ENCODE measurements around the gene NFATC4.
"Not testable (repeated sequence)": the region's sequence is repeated elsewhere in the genome, so short reads cannot be mapped to it uniquely, and the experiment has no call there.

Gene NFATC4

GRCh38 chr14:24367514-24368211 is at the start of gene NFATC4:
NFATC4 (plus strand) TSS chr14:24368184; CDS start chr14:24368341, 157 bp downstream.
- no peak for DNase-seq

- no peak for DNase-seq
Observed at GRCh38 chr14:24321212-24321975, 46.6 kb upstream of the NFATC4 start.

- DNase-seq, result no peak
Observed at GRCh38 chr14:24322672-24323071, 45.3 kb upstream of the NFATC4 start.

GRCh38 chr14:24323341-24323740 is 44.6 kb upstream of the NFATC4 start:
- no peak for DNase-seq

GRCh38 chr14:24324024-24324423 is 44.0 kb upstream of the NFATC4 start:
- DNase-seq, result no peak

- no peak for DNase-seq
Observed at GRCh38 chr14:24325041-24325530, 42.9 kb upstream of the NFATC4 start.

GRCh38 chr14:24325963-24326362 is 42.0 kb upstream of the NFATC4 start:
- no peak for DNase-seq

- DNase-seq, result no peak
Observed at GRCh38 chr14:24327303-24327702, 40.7 kb upstream of the NFATC4 start.

GRCh38 chr14:24327914-24328313 is 40.1 kb upstream of the NFATC4 start:
- not testable (repeated sequence) for DNase-seq

GRCh38 chr14:24329073-24329663 is 38.8 kb upstream of the NFATC4 start:
- no peak for DNase-seq

- no peak for DNase-seq
Observed at GRCh38 chr14:24329736-24330135, 38.2 kb upstream of the NFATC4 start.

- DNase-seq, result no peak
Observed at GRCh38 chr14:24330973-24331674, 36.9 kb upstream of the NFATC4 start.

- DNase-seq, result no peak
Observed at GRCh38 chr14:24331731-24332267, 36.2 kb upstream of the NFATC4 start.

- DNase-seq, result peak; percentile 76
Observed at GRCh38 chr14:24332268-24332993, 35.6 kb upstream of the NFATC4 start.

- no peak for DNase-seq
Observed at GRCh38 chr14:24334431-24335291, 33.3 kb upstream of the NFATC4 start, which contains the start of gene ADCY4. ADCY4 (minus strand) TSS chr14:24335071; CDS start chr14:24334652, 419 bp downstream.

GRCh38 chr14:24335461-24336171 is 32.4 kb upstream of the NFATC4 start:
- DNase-seq, result no peak

GRCh38 chr14:24337144-24337823 is 30.7 kb upstream of the NFATC4 start:
- DNase-seq, result no peak

GRCh38 chr14:24337824-24338175 is 30.2 kb upstream of the NFATC4 start:
- no peak for DNase-seq

GRCh38 chr14:24338843-24339242 is 29.1 kb upstream of the NFATC4 start:
- DNase-seq, result no peak
